Measurements from ENCODE around the gene CRNKL1.

CRNKL1 gene

GRCh38 chr20:20052074-20052970 lies at the start of gene CRNKL1, which contains the start of gene CFAP61:
CRNKL1 (minus strand) TSS chr20:20052466; CDS start chr20:20052342, 124 bp downstream.
CFAP61 (plus strand) TSS chr20:20052532; CDS start chr20:20056654, 4,122 bp downstream.
- no peaks in the 10 kb centered on the region for H3K9me3 ChIP-seq (ENCODE audit: low read length)
- peaks cover 12% of the 10 kb centered on the region for H3K4me1 ChIP-seq (ENCODE audit: insufficient read depth, low read length)
- H3K4me3 ChIP-seq (ENCODE audit: low read length): peak within 1 kb of the TSS; percentile 76
- peak within 1 kb of the TSS; percentile 91 for H2AFZ ChIP-seq (ENCODE audit: low read depth, low read length)
- H3K27me3 ChIP-seq (ENCODE audit: insufficient read depth, low read length): no peaks in the 10 kb centered on the region
- peaks cover 28% of the 10 kb centered on the region for H3K36me3 ChIP-seq (ENCODE audit: insufficient read depth, low read length)

- Histone ChIP-seq H3K9me3 (ENCODE audit: low read length) (no peaks in the 10 kb centered on the region), H2AFZ (ENCODE audit: low read depth, low read length) (no peak overlapping the region), H3K4me1 (ENCODE audit: insufficient read depth, low read length) (peaks cover 4% of the 10 kb centered on the region), H3K27me3 (ENCODE audit: insufficient read depth, low read length) (no peaks in the 10 kb centered on the region), H3K36me3 (ENCODE audit: insufficient read depth, low read length) (no peaks in the 10 kb centered on the region), H3K4me3 (ENCODE audit: low read length) (no peak overlapping the region)
Measured at GRCh38 chr20:20100881-20101280, 48.6 kb upstream of the CRNKL1 start.

GRCh38 chr20:20096421-20096820 lies 44.2 kb upstream of the CRNKL1 start:
- Histone ChIP-seq H3K9me3 (ENCODE audit: low read length) (no peaks in the 10 kb centered on the region), H3K4me3 (ENCODE audit: low read length) (no peak overlapping the region), H2AFZ (ENCODE audit: low read depth, low read length) (no peak overlapping the region), H3K4me1 (ENCODE audit: insufficient read depth, low read length) (no peaks in the 10 kb centered on the region), H3K36me3 (ENCODE audit: insufficient read depth, low read length) (no peaks in the 10 kb centered on the region), H3K27me3 (ENCODE audit: insufficient read depth, low read length) (no peaks in the 10 kb centered on the region)

- no peak overlapping the region for H3K4me3 ChIP-seq (ENCODE audit: low read length)
- no peaks in the 10 kb centered on the region for H3K36me3 ChIP-seq (ENCODE audit: insufficient read depth, low read length)
- no peaks in the 10 kb centered on the region for H3K9me3 ChIP-seq (ENCODE audit: low read length)
- no peaks in the 10 kb centered on the region for H3K4me1 ChIP-seq (ENCODE audit: insufficient read depth, low read length)
- no peaks in the 10 kb centered on the region for H3K27me3 ChIP-seq (ENCODE audit: insufficient read depth, low read length)
- H2AFZ ChIP-seq (ENCODE audit: low read depth, low read length): no peak overlapping the region
Measured at GRCh38 chr20:20095114-20095872, 43.0 kb upstream of the CRNKL1 start.

- no peaks in the 10 kb centered on the region for H3K9me3 ChIP-seq (ENCODE audit: low read length)
Measured at GRCh38 chr20:20094410-20094809, 42.1 kb upstream of the CRNKL1 start.

GRCh38 chr20:20092827-20093226 lies 40.6 kb upstream of the CRNKL1 start:
- H3K4me1 ChIP-seq (ENCODE audit: insufficient read depth, low read length): no peaks in the 10 kb centered on the region
- H3K4me3 ChIP-seq (ENCODE audit: low read length): no peak overlapping the region
- no peaks in the 10 kb centered on the region for H3K27me3 ChIP-seq (ENCODE audit: insufficient read depth, low read length)
- no peak overlapping the region for H2AFZ ChIP-seq (ENCODE audit: low read depth, low read length)
- H3K36me3 ChIP-seq (ENCODE audit: insufficient read depth, low read length): no peaks in the 10 kb centered on the region
- H3K9me3 ChIP-seq (ENCODE audit: low read length): no peaks in the 10 kb centered on the region

More at GRCh38 chr20:20094410-20094809, 42.1 kb upstream of the CRNKL1 start:
- no peak overlapping the region for H3K4me3 ChIP-seq (ENCODE audit: low read length)
- no peaks in the 10 kb centered on the region for H3K27me3 ChIP-seq (ENCODE audit: insufficient read depth, low read length)
- no peaks in the 10 kb centered on the region for H3K36me3 ChIP-seq (ENCODE audit: insufficient read depth, low read length)
- no peaks in the 10 kb centered on the region for H3K4me1 ChIP-seq (ENCODE audit: insufficient read depth, low read length)
- no peak overlapping the region for H2AFZ ChIP-seq (ENCODE audit: low read depth, low read length)

- Histone ChIP-seq H3K27me3 (ENCODE audit: insufficient read depth, low read length) (no peaks in the 10 kb centered on the region), H3K4me3 (ENCODE audit: low read length) (no peak overlapping the region), H3K9me3 (ENCODE audit: low read length) (no peaks in the 10 kb centered on the region), H3K4me1 (ENCODE audit: insufficient read depth, low read length) (no peaks in the 10 kb centered on the region), H3K36me3 (ENCODE audit: insufficient read depth, low read length) (no peaks in the 10 kb centered on the region), H2AFZ (ENCODE audit: low read depth, low read length) (no peak overlapping the region)
Measured at GRCh38 chr20:20089939-20090338, 37.7 kb upstream of the CRNKL1 start.

- Histone ChIP-seq H3K4me1 (ENCODE audit: insufficient read depth, low read length) (no peaks in the 10 kb centered on the region), H3K36me3 (ENCODE audit: insufficient read depth, low read length) (no peaks in the 10 kb centered on the region), H3K4me3 (ENCODE audit: low read length) (no peak overlapping the region), H3K9me3 (ENCODE audit: low read length) (no peaks in the 10 kb centered on the region), H2AFZ (ENCODE audit: low read depth, low read length) (no peak overlapping the region), H3K27me3 (ENCODE audit: insufficient read depth, low read length) (no peaks in the 10 kb centered on the region)
Measured at GRCh38 chr20:20089018-20089417, 36.8 kb upstream of the CRNKL1 start.

GRCh38 chr20:20085812-20086211 lies 33.5 kb upstream of the CRNKL1 start:
- Histone ChIP-seq H3K9me3 (ENCODE audit: low read length) (no peaks in the 10 kb centered on the region), H3K27me3 (ENCODE audit: insufficient read depth, low read length) (peaks cover 3% of the 10 kb centered on the region), H3K4me3 (ENCODE audit: low read length) (no peak overlapping the region), H3K36me3 (ENCODE audit: insufficient read depth, low read length) (no peaks in the 10 kb centered on the region), H3K4me1 (ENCODE audit: insufficient read depth, low read length) (no peaks in the 10 kb centered on the region), H2AFZ (ENCODE audit: low read depth, low read length) (no peak overlapping the region)

GRCh38 chr20:20085071-20085470 lies 32.8 kb upstream of the CRNKL1 start:
- Histone ChIP-seq H3K4me3 (ENCODE audit: low read length) (no peak overlapping the region), H3K36me3 (ENCODE audit: insufficient read depth, low read length) (no peaks in the 10 kb centered on the region), H3K9me3 (ENCODE audit: low read length) (no peaks in the 10 kb centered on the region), H3K27me3 (ENCODE audit: insufficient read depth, low read length) (peaks cover 3% of the 10 kb centered on the region), H2AFZ (ENCODE audit: low read depth, low read length) (no peak overlapping the region), H3K4me1 (ENCODE audit: insufficient read depth, low read length) (no peaks in the 10 kb centered on the region)

- no peak overlapping the region for H3K4me3 ChIP-seq (ENCODE audit: low read length)
- no peaks in the 10 kb centered on the region for H3K4me1 ChIP-seq (ENCODE audit: insufficient read depth, low read length)
- no peaks in the 10 kb centered on the region for H3K9me3 ChIP-seq (ENCODE audit: low read length)
- H3K36me3 ChIP-seq (ENCODE audit: insufficient read depth, low read length): no peaks in the 10 kb centered on the region
- H2AFZ ChIP-seq (ENCODE audit: low read depth, low read length): no peak overlapping the region
- peaks cover 3% of the 10 kb centered on the region for H3K27me3 ChIP-seq (ENCODE audit: insufficient read depth, low read length)
Measured at GRCh38 chr20:20084296-20084752, 32.1 kb upstream of the CRNKL1 start.

- Histone ChIP-seq H2AFZ (ENCODE audit: low read depth, low read length) (no peak overlapping the region), H3K4me3 (ENCODE audit: low read length) (no peak overlapping the region), H3K27me3 (ENCODE audit: insufficient read depth, low read length) (peaks cover 3% of the 10 kb centered on the region), H3K4me1 (ENCODE audit: insufficient read depth, low read length) (no peaks in the 10 kb centered on the region), H3K36me3 (ENCODE audit: insufficient read depth, low read length) (no peaks in the 10 kb centered on the region), H3K9me3 (ENCODE audit: low read length) (no peaks in the 10 kb centered on the region)
Measured at GRCh38 chr20:20083807-20084206, 31.5 kb upstream of the CRNKL1 start.

Measured in neuron (in vitro differentiated cells).